HCT116 (cell line): Measurements from ENCODE around the gene RTF2. TPM values are rescaled to one million over a fixed set of nuclear protein-coding genes. Genes with fewer than 3 reads are reported as not detected.

Experiments
- ATAC-seq: fragments of 200-7000 bp; cut with Tn5 transposase; 2 replicates; pipeline ENCODE4 v1.9.1; 2020; ENCODE audit warnings: mild to moderate bottlenecking, moderate library complexity
- BruUV-seq: library from RNA; stranded (reverse); fragments of 400-500 nt; replicated peaks from 2 replicates; lab custom pipeline; 2021; lab: Mats Ljungman, UMichigan
- CTCF ChIA-PET: fragments of 300-600 bp; sonication (Branson Sonifier 250); formaldehyde crosslinking; loops from one replicate; lab custom pipeline; 2021; ENCODE audit warnings: antibody characterized with exemption; lab: Charles Lee
- POLR2A ChIA-PET: fragments of 300-600, 350-600 bp; sonication (Branson Sonifier 250); formaldehyde crosslinking; loops from one replicate; lab custom pipeline; 2021; ENCODE audit warnings: antibody characterized with exemption; lab: Charles Lee
- RAD21 ChIA-PET, 2 experiments: fragments of 300-600 bp; sonication (Branson Sonifier 250); formaldehyde crosslinking; loops; one replicate each; lab custom pipeline; 2023; ENCODE audit warnings: low total read pairs in 2 of 2; ENCODE audit not compliant: uncharacterized antibody in 2 of 2, unreplicated experiment in 2 of 2, low non-redundant PET in 1 of 2; lab: Charles Lee
- DNase-seq: peaks from one replicate; pipeline ENCODE4 v3.0.0-alpha.2; 2010; ENCODE audit warnings: low read depth, low spot score
- H2AFZ ChIP-seq: fragments of 200-600 bp; shearing (Covaris generic), sonication (generic); 2 replicates; pipeline ENCODE4 v1.6.1; 2017; ENCODE audit warnings: low read depth, mixed run types, mixed read lengths, antibody characterized with exemption, low read length; ENCODE audit not compliant: poor library complexity, severe bottlenecking
- H3K27ac ChIP-seq: 2 replicates; pipeline ENCODE4 v1.5.1; 2012; ENCODE audit warnings: low read depth, low read length
- H3K27me3 ChIP-seq: fragments of 200-600 bp; sonication (generic); 2 replicates; pipeline ENCODE4 v1.6.1; 2016; ENCODE audit warnings: mixed run types, low read length, mixed read lengths; ENCODE audit not compliant: insufficient read depth
- H3K36me3 ChIP-seq, 2 experiments: fragments of 200-500 bp in 1 of 2; fragments of 200-600 bp in 1 of 2; sonication (Bioruptor generic) in 1 of 2; sonication (generic) in 1 of 2; 2 replicates each; pipeline versions ENCODE4 v1.5.1 to v1.6.1; 2014 to 2016; ENCODE audit warnings: low read length in 2 of 2, inconsistent platforms in 1 of 2, mixed read lengths in 1 of 2, mixed run types in 1 of 2; ENCODE audit not compliant: insufficient read depth in 2 of 2, control insufficient read depth in 1 of 2
- H3K4me1 ChIP-seq, 2 experiments: fragments of 200-600 bp in 1 of 2; sonication (generic) in 1 of 2; 2 replicates each; pipeline versions ENCODE4 v1.5.1 to v1.6.1; 2012 to 2017; ENCODE audit warnings: low read length in 2 of 2, inconsistent platforms in 1 of 2, mild to moderate bottlenecking in 1 of 2, mixed read lengths in 1 of 2, mixed run types in 1 of 2, moderate library complexity in 1 of 2; ENCODE audit not compliant: insufficient read depth in 2 of 2, control insufficient read depth in 1 of 2
- H3K4me2 ChIP-seq: fragments of 200-600 bp; sonication (generic); 2 replicates; pipeline ENCODE4 v1.6.1; 2017; ENCODE audit warnings: mixed run types, low read length, mixed read lengths
- H3K4me3 ChIP-seq, 2 experiments: fragments of 200-600 bp in 1 of 2; sonication (generic) in 1 of 2; replicated peaks in 1 of 2; 2 replicates each; pipeline ENCODE4 v1.5.1; 2011 to 2016; ENCODE audit warnings: low read length in 2 of 2, control low read depth in 1 of 2, low read depth in 1 of 2, mild to moderate bottlenecking in 1 of 2, mixed read lengths in 1 of 2, mixed run types in 1 of 2
- H3K79me2 ChIP-seq: fragments of 200-600 bp; sonication (generic); 2 replicates; pipeline ENCODE4 v1.6.1; 2017; ENCODE audit warnings: mild to moderate bottlenecking, mixed run types, low read length, moderate library complexity, mixed read lengths; ENCODE audit not compliant: insufficient read depth
- H3K9ac ChIP-seq: fragments of 200-600 bp; sonication (generic); 2 replicates; pipeline ENCODE4 v1.6.1; 2016; ENCODE audit warnings: low read length, mixed read lengths
- H3K9me2 ChIP-seq: fragments of 200-600 bp; sonication (generic), shearing (Covaris generic); 2 replicates; pipeline ENCODE4 v1.6.1; 2017; ENCODE audit warnings: mixed run types, mild to moderate bottlenecking, moderate library complexity; ENCODE audit not compliant: insufficient read depth
- H3K9me3 ChIP-seq, 2 experiments: fragments of 200-500 bp in 1 of 2; fragments of 200-600 bp in 1 of 2; sonication (Bioruptor generic) in 1 of 2; sonication (generic) in 1 of 2; 2 replicates each; pipeline ENCODE4 v1.6.1; 2014 to 2017; ENCODE audit warnings: low read length in 2 of 2, mixed read lengths in 2 of 2, inconsistent platforms in 1 of 2, low read depth in 1 of 2, mild to moderate bottlenecking in 1 of 2, mixed run types in 1 of 2, moderate library complexity in 1 of 2; ENCODE audit not compliant: control insufficient read depth in 1 of 2, insufficient read depth in 1 of 2
- H4K20me1 ChIP-seq: fragments of 200-600 bp; sonication (generic), shearing (Covaris generic); 2 replicates; pipeline ENCODE4 v1.6.1; 2017; ENCODE audit warnings: mixed run types, mild to moderate bottlenecking, moderate library complexity; ENCODE audit not compliant: insufficient read depth
- CEBPB ChIP-seq: IDR thresholded peaks from 2 replicates; pipeline ENCODE4 v1.6.1; 2012; ENCODE audit warnings: low read depth
- ELF1 ChIP-seq: IDR thresholded peaks from 2 replicates; pipeline ENCODE4 v1.6.1; 2012; ENCODE audit warnings: low read depth, borderline replicate concordance
- EZH2 ChIP-seq: fragments of 200-600 bp; sonication (generic); IDR thresholded peaks from 2 replicates; pipeline ENCODE4 v1.6.1; 2017; ENCODE audit warnings: antibody characterized with exemption, mixed run types
- EZH2phosphoT487 ChIP-seq: fragments of 200-600 bp; IDR thresholded peaks from 2 replicates; pipeline ENCODE4 v1.6.1; 2018; ENCODE audit warnings: antibody characterized with exemption, borderline replicate concordance
- FOSL1 ChIP-seq: IDR thresholded peaks from 2 replicates; pipeline ENCODE4 v1.6.1; 2012; ENCODE audit warnings: low read depth
- POLR2A ChIP-seq: IDR thresholded peaks from 2 replicates; pipeline ENCODE4 v1.7.0; 2011; ENCODE audit warnings: borderline replicate concordance; ENCODE audit not compliant: insufficient read depth, insufficient read length; ENCODE audit errors: extremely low read depth
- POLR2AphosphoS5 ChIP-seq: IDR thresholded peaks from 2 replicates; pipeline ENCODE4 v1.6.1; 2011; ENCODE audit warnings: mild to moderate bottlenecking, low read depth, low read length, moderate library complexity
- RAD21 ChIP-seq: IDR thresholded peaks from 2 replicates; pipeline ENCODE4 v1.6.1; 2012; ENCODE audit warnings: low read depth, mild to moderate bottlenecking
- SIN3A ChIP-seq: IDR thresholded peaks from 2 replicates; pipeline ENCODE4 v1.6.1; 2012; ENCODE audit warnings: low read depth
- SP1 ChIP-seq: IDR thresholded peaks from 2 replicates; pipeline ENCODE4 v1.6.1; 2012; ENCODE audit warnings: low read depth
- SRF ChIP-seq: IDR thresholded peaks from 2 replicates; pipeline ENCODE4 v1.6.1; 2012; ENCODE audit warnings: low read depth
- TCF7L2 ChIP-seq: IDR thresholded peaks from 2 replicates; pipeline ENCODE4 v1.7.0; 2011; ENCODE audit warnings: borderline replicate concordance, inconsistent platforms; ENCODE audit not compliant: insufficient read depth, insufficient read length; ENCODE audit errors: extremely low read depth
- YY1 ChIP-seq: IDR thresholded peaks from 2 replicates; pipeline ENCODE4 v1.6.1; 2011; ENCODE audit warnings: low read length, low read depth, moderate library complexity, mild to moderate bottlenecking; ENCODE audit not compliant: insufficient replicate concordance; ENCODE audit errors: extremely low read depth
- intact Hi-C: fragments of 100-400 bp; cut with micrococcal nuclease; formaldehyde crosslinking; loops from 2 replicates; pipeline ENCODE4 v1.10.0; 2022
- total RNA-seq: library from RNA; stranded (reverse); gene quantifications from one replicate; pipeline ENCODE4 v1.2.1, GENCODE V29; 2021; ENCODE audit not compliant: unreplicated experiment
- TF ChIP-seq, protein P1 (sequence below): IDR thresholded peaks from 2 replicates; pipeline ENCODE4 v1.6.1; 2011; ENCODE audit warnings: mild to moderate bottlenecking, low read length, moderate library complexity; ENCODE audit not compliant: insufficient replicate concordance; ENCODE audit errors: extremely low read depth
- TF ChIP-seq, protein P2 (sequence below): IDR thresholded peaks from 2 replicates; pipeline ENCODE4 v1.6.1; 2012
- TF ChIP-seq, protein P3 (sequence below), 3 experiments: fragments of 200-600 bp in 1 of 3; sonication (generic) in 1 of 3; IDR thresholded peaks in 2 of 3; conservative IDR thresholded peaks in 1 of 3; 2 replicates each; pipeline ENCODE4 v1.5.1; 2012 to 2017; ENCODE audit warnings: low read depth in 2 of 3, low read length in 2 of 3, antibody characterized with exemption in 1 of 3, borderline replicate concordance in 1 of 3, control low read depth in 1 of 3, mild to moderate bottlenecking in 1 of 3, mixed read lengths in 1 of 3, mixed run types in 1 of 3, moderate library complexity in 1 of 3; ENCODE audit not compliant: insufficient read depth in 1 of 3
- TF ChIP-seq, protein P4 (sequence below): IDR thresholded peaks from 2 replicates; pipeline ENCODE4 v1.6.1; 2012; ENCODE audit warnings: low read depth

Gene RTF2
- total RNA-seq, 1 experiment from 2014 or later: 73.8 TPM

DNA sequence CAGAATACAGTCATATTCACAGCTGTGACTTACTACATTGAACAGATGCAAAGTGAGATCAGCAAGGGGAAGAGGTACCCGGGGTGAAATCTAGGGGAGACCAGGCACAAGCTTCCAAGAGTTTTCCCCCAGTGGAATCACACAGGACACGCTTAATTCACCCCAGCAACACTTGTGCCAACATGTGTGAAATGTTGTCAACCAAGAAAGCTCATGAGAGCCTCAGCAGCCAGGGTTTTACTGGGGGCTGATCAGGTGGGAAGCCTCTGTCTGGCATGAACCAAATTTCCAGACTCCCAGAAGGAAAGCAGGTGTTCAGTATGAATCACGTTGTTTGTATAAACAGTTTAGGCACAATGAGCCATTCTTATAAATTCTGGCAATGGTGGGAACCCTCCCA is 6.9 kb upstream of the RTF2 start:
- CTCF ChIA-PET: no interaction called here
- intact Hi-C loops: no loop called here
- no peak overlapping the region for H3K4me2 ChIP-seq
- ATAC-seq: no peak
- no peaks in the 10 kb centered on the region for H3K4me1 ChIP-seq
- H3K9me2 ChIP-seq: no peaks in the 10 kb centered on the region
- no peaks in the 10 kb centered on the region for H3K9me3 ChIP-seq
- no peaks in the 10 kb centered on the region for H3K27me3 ChIP-seq
- TF ChIP-seq, protein P1, sequence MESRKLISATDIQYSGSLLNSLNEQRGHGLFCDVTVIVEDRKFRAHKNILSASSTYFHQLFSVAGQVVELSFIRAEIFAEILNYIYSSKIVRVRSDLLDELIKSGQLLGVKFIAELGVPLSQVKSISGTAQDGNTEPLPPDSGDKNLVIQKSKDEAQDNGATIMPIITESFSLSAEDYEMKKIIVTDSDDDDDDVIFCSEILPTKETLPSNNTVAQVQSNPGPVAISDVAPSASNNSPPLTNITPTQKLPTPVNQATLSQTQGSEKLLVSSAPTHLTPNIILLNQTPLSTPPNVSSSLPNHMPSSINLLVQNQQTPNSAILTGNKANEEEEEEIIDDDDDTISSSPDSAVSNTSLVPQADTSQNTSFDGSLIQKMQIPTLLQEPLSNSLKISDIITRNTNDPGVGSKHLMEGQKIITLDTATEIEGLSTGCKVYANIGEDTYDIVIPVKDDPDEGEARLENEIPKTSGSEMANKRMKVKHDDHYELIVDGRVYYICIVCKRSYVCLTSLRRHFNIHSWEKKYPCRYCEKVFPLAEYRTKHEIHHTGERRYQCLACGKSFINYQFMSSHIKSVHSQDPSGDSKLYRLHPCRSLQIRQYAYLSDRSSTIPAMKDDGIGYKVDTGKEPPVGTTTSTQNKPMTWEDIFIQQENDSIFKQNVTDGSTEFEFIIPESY: no peak
- TF ChIP-seq SIN3A (no peak), TCF7L2 (no peak), EZH2 (no peak), RAD21 (no peak), ELF1 (no peak), POLR2A (no peak), YY1 (no peak), SRF (no peak), SP1 (no peak), FOSL1 (no peak), EZH2phosphoT487 (no peak), CEBPB (no peak), POLR2AphosphoS5 (no peak)
- TF ChIP-seq, protein P2, sequence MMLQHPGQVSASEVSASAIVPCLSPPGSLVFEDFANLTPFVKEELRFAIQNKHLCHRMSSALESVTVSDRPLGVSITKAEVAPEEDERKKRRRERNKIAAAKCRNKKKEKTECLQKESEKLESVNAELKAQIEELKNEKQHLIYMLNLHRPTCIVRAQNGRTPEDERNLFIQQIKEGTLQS: no peak
- TF ChIP-seq, protein P3, sequence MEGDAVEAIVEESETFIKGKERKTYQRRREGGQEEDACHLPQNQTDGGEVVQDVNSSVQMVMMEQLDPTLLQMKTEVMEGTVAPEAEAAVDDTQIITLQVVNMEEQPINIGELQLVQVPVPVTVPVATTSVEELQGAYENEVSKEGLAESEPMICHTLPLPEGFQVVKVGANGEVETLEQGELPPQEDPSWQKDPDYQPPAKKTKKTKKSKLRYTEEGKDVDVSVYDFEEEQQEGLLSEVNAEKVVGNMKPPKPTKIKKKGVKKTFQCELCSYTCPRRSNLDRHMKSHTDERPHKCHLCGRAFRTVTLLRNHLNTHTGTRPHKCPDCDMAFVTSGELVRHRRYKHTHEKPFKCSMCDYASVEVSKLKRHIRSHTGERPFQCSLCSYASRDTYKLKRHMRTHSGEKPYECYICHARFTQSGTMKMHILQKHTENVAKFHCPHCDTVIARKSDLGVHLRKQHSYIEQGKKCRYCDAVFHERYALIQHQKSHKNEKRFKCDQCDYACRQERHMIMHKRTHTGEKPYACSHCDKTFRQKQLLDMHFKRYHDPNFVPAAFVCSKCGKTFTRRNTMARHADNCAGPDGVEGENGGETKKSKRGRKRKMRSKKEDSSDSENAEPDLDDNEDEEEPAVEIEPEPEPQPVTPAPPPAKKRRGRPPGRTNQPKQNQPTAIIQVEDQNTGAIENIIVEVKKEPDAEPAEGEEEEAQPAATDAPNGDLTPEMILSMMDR (IDR thresholded peaks at IDR 0.05 in 2 of 3, conservative IDR thresholded peaks at IDR 0.05 in 1 of 3; ENCODE audit: borderline replicate concordance in 1 of 3, insufficient read depth in 1 of 3, low read depth in 2 of 3, low read length in 2 of 3): no peak
- TF ChIP-seq, protein P4, sequence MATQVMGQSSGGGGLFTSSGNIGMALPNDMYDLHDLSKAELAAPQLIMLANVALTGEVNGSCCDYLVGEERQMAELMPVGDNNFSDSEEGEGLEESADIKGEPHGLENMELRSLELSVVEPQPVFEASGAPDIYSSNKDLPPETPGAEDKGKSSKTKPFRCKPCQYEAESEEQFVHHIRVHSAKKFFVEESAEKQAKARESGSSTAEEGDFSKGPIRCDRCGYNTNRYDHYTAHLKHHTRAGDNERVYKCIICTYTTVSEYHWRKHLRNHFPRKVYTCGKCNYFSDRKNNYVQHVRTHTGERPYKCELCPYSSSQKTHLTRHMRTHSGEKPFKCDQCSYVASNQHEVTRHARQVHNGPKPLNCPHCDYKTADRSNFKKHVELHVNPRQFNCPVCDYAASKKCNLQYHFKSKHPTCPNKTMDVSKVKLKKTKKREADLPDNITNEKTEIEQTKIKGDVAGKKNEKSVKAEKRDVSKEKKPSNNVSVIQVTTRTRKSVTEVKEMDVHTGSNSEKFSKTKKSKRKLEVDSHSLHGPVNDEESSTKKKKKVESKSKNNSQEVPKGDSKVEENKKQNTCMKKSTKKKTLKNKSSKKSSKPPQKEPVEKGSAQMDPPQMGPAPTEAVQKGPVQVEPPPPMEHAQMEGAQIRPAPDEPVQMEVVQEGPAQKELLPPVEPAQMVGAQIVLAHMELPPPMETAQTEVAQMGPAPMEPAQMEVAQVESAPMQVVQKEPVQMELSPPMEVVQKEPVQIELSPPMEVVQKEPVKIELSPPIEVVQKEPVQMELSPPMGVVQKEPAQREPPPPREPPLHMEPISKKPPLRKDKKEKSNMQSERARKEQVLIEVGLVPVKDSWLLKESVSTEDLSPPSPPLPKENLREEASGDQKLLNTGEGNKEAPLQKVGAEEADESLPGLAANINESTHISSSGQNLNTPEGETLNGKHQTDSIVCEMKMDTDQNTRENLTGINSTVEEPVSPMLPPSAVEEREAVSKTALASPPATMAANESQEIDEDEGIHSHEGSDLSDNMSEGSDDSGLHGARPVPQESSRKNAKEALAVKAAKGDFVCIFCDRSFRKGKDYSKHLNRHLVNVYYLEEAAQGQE: no peak
- TF ChIP-seq, all 23 proteins: peak for 0
- Histone ChIP-seq H4K20me1 (no peaks in the 10 kb centered on the region), H3K36me3 (no peaks in the 10 kb centered on the region), H3K27ac (no peak overlapping the region), H3K4me3 (no peak overlapping the region), H2AFZ (no peak overlapping the region), H3K9ac (no peak overlapping the region), H3K79me2 (no peaks in the 10 kb centered on the region)
- ChIA-PET RAD21 (no interaction called here), POLR2A (no interaction called here)
- BruUV-seq: no TSS peak
- DNase-seq: no peak
